Activated CD8-positive, alpha-beta memory T cell treated with anti-CD3 and anti-CD28 coated beads for 1 hour (primary cell): ENCODE results near the gene ZBTB37.
"Not testable (repeated sequence)": the region's sequence is repeated elsewhere in the genome, so short reads cannot be mapped to it uniquely, and the experiment has no call there.

ENCODE experiments used
- DNase-seq, 2 donors: peaks; one replicate each; pipeline ENCODE4 v3.0.0-alpha.2; 2020; ENCODE audit warnings: low read depth in 1 of 2; ENCODE audit errors: extremely low read depth in 1 of 2

The ZBTB37 gene

GRCh38 chr1:173903827-173904531 is 35.8 kb downstream of the ZBTB37 start:
- no peak for DNase-seq

- no peak for DNase-seq
Measured at GRCh38 chr1:173913111-173913510, 44.9 kb downstream of the ZBTB37 start.

DNA sequence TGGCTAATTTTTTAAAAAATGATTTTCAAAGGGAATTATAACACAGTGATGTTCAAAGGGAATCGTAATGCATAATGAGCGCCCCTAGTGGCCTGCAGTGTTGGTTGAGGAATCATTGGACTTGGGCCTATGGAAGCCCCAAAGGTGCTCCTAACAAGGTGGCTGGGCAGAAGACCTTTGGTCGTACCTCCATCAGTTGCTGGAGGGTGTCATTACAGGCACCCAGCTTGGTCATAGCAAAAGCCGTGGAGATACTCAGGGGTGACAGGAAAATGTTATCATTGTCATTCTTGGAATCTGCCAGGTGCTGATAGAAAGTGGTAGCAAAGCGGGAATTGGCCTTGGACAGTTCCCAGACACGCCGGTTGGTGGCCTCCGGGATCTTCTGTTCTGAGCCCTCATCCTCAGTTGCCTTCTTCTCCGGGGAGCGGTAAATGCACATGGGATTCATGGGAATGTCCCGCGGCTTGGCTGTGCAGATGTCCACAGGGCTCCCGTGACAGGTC is 46.2 kb downstream of the ZBTB37 start:
- DNase-seq: no peak

GRCh38 chr1:173915596-173915995 is 47.4 kb downstream of the ZBTB37 start:
- no peak for DNase-seq

- DNase-seq: no peak
Measured at GRCh38 chr1:173916667-173917066, 48.5 kb downstream of the ZBTB37 start.

DNA sequence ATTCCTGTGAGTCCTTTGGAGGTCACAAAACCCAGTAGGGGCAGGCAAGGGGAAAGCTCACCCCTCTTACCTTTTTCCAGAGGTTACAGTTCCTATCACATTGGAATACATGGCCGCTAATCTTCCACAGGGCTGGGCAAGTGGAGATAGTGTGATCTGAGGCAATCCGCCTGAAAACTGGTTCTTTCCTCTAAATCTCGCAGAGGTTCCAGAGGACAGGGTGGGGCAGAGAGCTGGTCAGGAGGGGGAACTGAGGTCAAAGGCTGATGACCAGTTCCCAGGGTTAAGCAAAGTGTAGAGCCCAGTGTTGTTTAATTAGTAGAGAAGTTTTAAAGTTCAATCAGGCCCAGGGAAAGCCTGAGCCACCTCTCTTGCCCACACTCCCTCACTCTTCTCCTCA is 49.0 kb downstream of the ZBTB37 start, which contains the start of gene SERPINC1:
TSS of gene SERPINC1 (minus strand) at position 179 of the 400 bp plus-strand sequence. CDS start at position 111, 68 bp downstream.
- DNase-seq: no peak

DNA sequence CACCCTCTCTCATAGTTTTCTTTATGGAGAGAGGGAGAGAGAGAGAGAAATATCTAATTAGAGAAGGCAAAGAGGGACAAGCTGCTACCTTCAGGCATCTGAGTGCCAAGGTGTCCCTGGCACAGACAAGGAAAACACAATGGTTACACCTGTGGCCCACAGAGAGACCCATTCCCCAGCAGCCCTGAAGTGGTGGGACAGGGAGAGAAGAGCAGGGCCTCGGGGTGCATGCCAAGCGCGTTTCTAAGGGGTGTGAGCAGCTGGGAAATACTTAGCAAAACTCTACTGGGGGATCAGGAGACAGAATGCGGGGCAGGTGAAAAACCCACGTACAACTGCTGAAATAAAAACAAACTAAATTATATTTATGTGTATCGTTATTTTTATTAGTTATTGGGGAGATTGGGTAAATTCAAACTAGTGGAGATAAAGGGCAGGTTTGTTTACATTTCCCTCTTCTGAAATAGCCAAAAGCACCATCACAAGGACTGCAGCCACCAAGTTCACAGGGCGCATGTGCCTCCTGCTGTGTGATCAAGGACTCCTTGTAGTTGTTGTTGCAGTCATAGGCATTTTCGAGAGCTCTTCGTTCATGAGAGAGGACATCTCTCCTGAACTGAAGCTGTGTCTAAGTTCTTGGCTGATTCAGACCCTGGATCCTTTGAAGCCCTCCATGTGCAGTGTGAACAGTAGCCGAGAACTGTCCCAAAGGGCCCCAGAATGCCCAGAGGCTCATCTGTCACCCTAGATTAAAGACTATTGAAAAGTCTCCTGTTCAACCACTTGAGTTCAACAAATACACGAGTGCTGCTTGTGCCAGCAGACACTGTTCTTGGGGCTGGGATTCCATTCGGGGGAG is 49.7 kb downstream of the ZBTB37 start:
- DNase-seq: no peak

- no peak for DNase-seq
Measured at GRCh38 chr1:173920861-173921260, 52.7 kb downstream of the ZBTB37 start.

- no peak for DNase-seq
Measured at GRCh38 chr1:173925306-173926242, 57.4 kb downstream of the ZBTB37 start.

- DNase-seq: not testable (repeated sequence)
Measured at GRCh38 chr1:173930541-173930940, 62.4 kb downstream of the ZBTB37 start.

DNA sequence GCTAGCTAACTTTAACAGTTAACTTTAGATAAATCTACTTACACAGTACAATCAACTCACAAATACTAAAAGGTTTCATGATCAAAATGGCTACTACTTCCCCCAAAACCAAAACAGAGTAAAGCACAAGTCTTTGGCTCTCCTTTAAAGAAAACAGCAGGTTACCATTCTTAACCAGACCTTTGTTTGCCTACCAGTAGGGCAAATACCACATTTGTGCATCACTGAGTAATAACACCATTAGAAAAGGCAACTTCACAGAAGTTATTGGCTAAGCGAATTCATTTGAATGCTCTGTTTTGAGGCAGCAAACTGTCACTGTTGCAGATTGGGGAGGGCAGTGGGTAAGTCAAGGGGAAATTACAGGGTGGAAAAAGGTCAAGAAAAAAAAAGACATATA is 66.3 kb downstream of the ZBTB37 start:
- DNase-seq: no peak

- no peak for DNase-seq
Measured at GRCh38 chr1:173937062-173937461, 68.9 kb downstream of the ZBTB37 start.

DNA sequence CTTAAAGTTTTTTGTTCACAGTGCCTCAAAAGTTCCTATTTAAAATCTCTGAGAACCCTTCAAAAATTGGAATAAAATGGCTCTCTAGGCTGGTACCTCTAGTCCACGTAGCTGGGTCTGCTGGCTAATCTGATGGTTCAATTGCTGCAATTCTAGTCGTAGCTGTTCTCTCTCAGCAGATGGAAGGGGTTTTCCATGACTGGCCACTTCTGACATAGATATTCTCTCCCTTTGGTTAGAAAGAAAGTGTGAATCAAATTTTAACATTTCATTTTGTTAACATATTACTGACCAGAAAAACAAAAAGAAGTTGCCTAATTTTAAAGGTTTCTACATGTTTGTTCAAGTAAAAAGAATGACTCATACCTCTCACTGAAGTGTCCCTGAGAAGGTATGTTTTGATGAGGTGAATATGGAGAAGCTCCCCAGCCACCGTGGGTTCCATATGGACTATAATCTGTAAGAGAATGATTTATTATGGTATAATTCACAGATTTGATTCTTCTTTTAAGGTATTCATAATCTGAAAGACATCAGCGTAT is 78.3 kb downstream of the ZBTB37 start:
- no peak for DNase-seq

DNA sequence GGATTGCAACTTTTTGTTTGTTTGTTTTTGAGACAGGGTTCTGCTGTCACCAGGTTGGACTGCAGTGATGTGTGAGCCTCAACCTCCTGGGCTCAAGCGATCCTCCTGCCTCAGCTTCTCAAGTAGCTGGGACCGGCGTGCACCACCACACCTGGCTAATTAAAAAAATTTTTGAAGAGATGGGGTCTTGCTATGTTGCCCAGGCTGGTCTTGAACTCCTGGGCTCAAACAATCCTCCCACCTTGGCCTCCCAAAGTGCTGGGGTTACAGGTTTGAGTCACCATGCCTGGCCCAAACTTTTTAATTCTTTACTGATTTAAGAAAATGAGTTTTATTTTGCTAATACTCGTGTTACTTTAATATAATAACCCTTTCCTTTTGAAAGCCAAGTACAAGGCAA is 80.4 kb downstream of the ZBTB37 start:
- DNase-seq: no peak
